ENCODE measurements around the gene AP1S3.

The AP1S3 gene

DNA sequence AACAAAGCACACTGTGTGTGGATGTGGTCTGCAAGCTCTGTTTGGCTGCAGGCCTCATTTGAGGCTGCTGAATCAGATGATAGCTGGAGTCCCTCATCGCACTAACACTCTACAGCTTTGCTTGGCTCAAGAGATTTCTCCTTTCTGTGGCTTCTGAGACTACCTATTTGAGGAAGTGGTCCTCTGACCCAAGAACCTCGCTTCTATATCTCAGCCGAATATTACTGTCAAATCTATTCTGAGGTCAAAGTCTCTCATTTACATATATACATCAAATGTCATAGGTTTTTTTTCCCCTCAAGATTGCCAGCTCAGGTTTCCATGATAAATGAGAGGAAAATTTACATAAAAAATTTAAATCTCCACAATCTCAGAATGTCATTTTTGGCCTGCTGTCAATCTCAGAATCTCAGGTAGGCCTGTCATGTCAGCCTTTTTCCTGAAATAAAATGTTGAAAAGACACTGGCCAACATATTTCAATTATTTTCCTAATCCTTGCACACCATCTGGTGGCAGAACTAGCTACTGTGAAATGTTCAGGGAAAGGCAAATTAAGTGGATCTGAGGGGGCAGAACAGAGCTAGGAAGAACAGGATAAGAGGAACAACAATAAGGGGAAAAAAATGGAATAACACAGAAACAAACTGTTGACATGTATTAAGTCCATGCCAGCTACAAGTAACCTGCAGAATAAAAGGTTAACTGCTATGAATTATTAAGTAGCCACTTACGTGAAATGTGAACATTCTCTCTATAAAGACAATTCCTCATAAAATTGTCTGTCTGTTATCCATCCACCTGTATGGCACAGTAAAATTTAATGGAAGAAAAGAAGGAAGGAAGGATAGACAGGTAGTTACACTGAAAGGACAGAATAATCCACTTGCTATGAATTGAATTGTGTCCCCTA lies 39.3 kb downstream of the AP1S3 start:
- no peak for TF ChIP-seq POLR2AphosphoS5 (IDR thresholded peaks at IDR 0.05; ENCODE audit: low read depth, low read length)
- TF ChIP-seq TAF1 (IDR thresholded peaks at IDR 0.05; ENCODE audit: borderline replicate concordance, insufficient read depth, low read length), result no peak
- TF ChIP-seq FOXP2 (optimal IDR thresholded peaks at IDR 0.05; ENCODE audit: borderline replicate concordance, extremely low read depth, extremely low read length, insufficient read depth), result no peak
- TF ChIP-seq SIN3A (IDR thresholded peaks at IDR 0.05; ENCODE audit: borderline replicate concordance, insufficient read depth, low read length), result no peak
- TF ChIP-seq, protein P1, sequence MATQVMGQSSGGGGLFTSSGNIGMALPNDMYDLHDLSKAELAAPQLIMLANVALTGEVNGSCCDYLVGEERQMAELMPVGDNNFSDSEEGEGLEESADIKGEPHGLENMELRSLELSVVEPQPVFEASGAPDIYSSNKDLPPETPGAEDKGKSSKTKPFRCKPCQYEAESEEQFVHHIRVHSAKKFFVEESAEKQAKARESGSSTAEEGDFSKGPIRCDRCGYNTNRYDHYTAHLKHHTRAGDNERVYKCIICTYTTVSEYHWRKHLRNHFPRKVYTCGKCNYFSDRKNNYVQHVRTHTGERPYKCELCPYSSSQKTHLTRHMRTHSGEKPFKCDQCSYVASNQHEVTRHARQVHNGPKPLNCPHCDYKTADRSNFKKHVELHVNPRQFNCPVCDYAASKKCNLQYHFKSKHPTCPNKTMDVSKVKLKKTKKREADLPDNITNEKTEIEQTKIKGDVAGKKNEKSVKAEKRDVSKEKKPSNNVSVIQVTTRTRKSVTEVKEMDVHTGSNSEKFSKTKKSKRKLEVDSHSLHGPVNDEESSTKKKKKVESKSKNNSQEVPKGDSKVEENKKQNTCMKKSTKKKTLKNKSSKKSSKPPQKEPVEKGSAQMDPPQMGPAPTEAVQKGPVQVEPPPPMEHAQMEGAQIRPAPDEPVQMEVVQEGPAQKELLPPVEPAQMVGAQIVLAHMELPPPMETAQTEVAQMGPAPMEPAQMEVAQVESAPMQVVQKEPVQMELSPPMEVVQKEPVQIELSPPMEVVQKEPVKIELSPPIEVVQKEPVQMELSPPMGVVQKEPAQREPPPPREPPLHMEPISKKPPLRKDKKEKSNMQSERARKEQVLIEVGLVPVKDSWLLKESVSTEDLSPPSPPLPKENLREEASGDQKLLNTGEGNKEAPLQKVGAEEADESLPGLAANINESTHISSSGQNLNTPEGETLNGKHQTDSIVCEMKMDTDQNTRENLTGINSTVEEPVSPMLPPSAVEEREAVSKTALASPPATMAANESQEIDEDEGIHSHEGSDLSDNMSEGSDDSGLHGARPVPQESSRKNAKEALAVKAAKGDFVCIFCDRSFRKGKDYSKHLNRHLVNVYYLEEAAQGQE (IDR thresholded peaks at IDR 0.05; ENCODE audit: insufficient read depth in 1 of 2, low read depth in 2 of 2, low read length in 2 of 2), result no peak

- no peak for TF ChIP-seq POLR2AphosphoS5 (IDR thresholded peaks at IDR 0.05; ENCODE audit: low read depth, low read length)
These were observed 40.3 kb downstream of the AP1S3 start for GRCh38 chr2:223797037-223797436.

- TF ChIP-seq SIN3A (IDR thresholded peaks at IDR 0.05; ENCODE audit: borderline replicate concordance, insufficient read depth, low read length) (no peak), TAF1 (IDR thresholded peaks at IDR 0.05; ENCODE audit: borderline replicate concordance, insufficient read depth, low read length) (no peak), POLR2AphosphoS5 (IDR thresholded peaks at IDR 0.05; ENCODE audit: low read depth, low read length) (no peak), FOXP2 (optimal IDR thresholded peaks at IDR 0.05; ENCODE audit: borderline replicate concordance, extremely low read depth, extremely low read length, insufficient read depth) (no peak)
- TF ChIP-seq, protein P1 (IDR thresholded peaks at IDR 0.05; ENCODE audit: insufficient read depth in 1 of 2, low read depth in 2 of 2, low read length in 2 of 2), result no peak
These were observed 48.0 kb downstream of the AP1S3 start for GRCh38 chr2:223789423-223789822.

DNA sequence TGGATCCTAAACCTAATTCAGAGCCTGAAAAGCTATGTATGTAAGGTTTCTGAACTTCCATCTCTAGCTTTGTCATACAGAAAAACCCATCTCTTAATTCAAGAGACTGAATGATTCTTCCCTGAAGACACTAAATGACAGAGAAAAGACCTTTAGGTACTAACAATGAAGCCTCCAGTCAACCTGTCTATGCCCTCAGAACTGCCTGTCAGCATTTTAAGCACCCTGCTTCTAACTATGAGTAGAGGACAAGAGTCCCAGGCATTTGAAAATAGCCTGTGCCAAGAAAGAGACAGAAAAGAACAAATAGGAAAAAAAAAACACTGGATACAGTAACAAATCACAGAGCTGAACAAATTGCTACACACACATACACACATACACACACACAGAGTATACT lies 48.6 kb downstream of the AP1S3 start:
- TF ChIP-seq POLR2AphosphoS5 (IDR thresholded peaks at IDR 0.05; ENCODE audit: low read depth, low read length), result no peak
- no peak for TF ChIP-seq SIN3A (IDR thresholded peaks at IDR 0.05; ENCODE audit: borderline replicate concordance, insufficient read depth, low read length)
- TF ChIP-seq FOXP2 (optimal IDR thresholded peaks at IDR 0.05; ENCODE audit: borderline replicate concordance, extremely low read depth, extremely low read length, insufficient read depth), result no peak
- TF ChIP-seq, protein P1 (IDR thresholded peaks at IDR 0.05; ENCODE audit: insufficient read depth in 1 of 2, low read depth in 2 of 2, low read length in 2 of 2), result no peak

GRCh38 chr2:223787358-223787757 lies 50.0 kb downstream of the AP1S3 start:
- TF ChIP-seq TAF1 (IDR thresholded peaks at IDR 0.05; ENCODE audit: borderline replicate concordance, insufficient read depth, low read length) (no peak), POLR2AphosphoS5 (IDR thresholded peaks at IDR 0.05; ENCODE audit: low read depth, low read length) (no peak), SIN3A (IDR thresholded peaks at IDR 0.05; ENCODE audit: borderline replicate concordance, insufficient read depth, low read length) (no peak), FOXP2 (optimal IDR thresholded peaks at IDR 0.05; ENCODE audit: borderline replicate concordance, extremely low read depth, extremely low read length, insufficient read depth) (no peak)
- TF ChIP-seq, protein P1 (IDR thresholded peaks at IDR 0.05; ENCODE audit: insufficient read depth in 1 of 2, low read depth in 2 of 2, low read length in 2 of 2), result no peak

Measured in PFSK-1 (cell line).